H9 (cell line): Measurements from ENCODE around the gene NACC2. TPM values are rescaled to one million over a fixed set of nuclear protein-coding genes. Genes with fewer than 3 reads are reported as not detected.

Experiments
- DNase-seq: peaks from one replicate; pipeline ENCODE4 v3.0.0-alpha.2; 2017
- H2AFZ ChIP-seq: one replicate; pipeline ENCODE4 v1.6.1; 2013; ENCODE audit warnings: mild to moderate bottlenecking, low read length, control low read depth, moderate library complexity
- H2AK5ac ChIP-seq: 2 replicates; pipeline ENCODE4 v1.6.1; 2013; ENCODE audit warnings: low read length, control low read depth, mixed read lengths; ENCODE audit not compliant: insufficient read length
- H2BK120ac ChIP-seq: one replicate; pipeline ENCODE4 v1.6.1; 2013; ENCODE audit warnings: low read depth, mild to moderate bottlenecking, low read length, control low read depth, inconsistent platforms; ENCODE audit not compliant: poor library complexity, severe bottlenecking
- H2BK12ac ChIP-seq: 2 replicates; pipeline ENCODE4 v1.6.1; 2013; ENCODE audit warnings: low read length, control low read depth, mixed read lengths, low read depth; ENCODE audit not compliant: insufficient read length
- H2BK15ac ChIP-seq: 2 replicates; pipeline ENCODE4 v1.6.1; 2013; ENCODE audit warnings: low read depth, low read length, control low read depth
- H2BK20ac ChIP-seq: one replicate; pipeline ENCODE4 v1.6.1; 2013; ENCODE audit warnings: low read depth, mild to moderate bottlenecking, low read length, control low read depth, inconsistent platforms; ENCODE audit not compliant: poor library complexity, severe bottlenecking
- H2BK5ac ChIP-seq: 2 replicates; pipeline ENCODE4 v1.6.1; 2013; ENCODE audit warnings: low read length, control low read depth, mixed read lengths; ENCODE audit not compliant: insufficient read length
- H3K14ac ChIP-seq: 2 replicates; pipeline ENCODE4 v1.6.1; 2013; ENCODE audit warnings: low read length, control low read depth; ENCODE audit not compliant: insufficient read depth
- H3K18ac ChIP-seq: 2 replicates; pipeline ENCODE4 v1.6.1; 2013; ENCODE audit warnings: low read depth, mild to moderate bottlenecking, mixed read lengths, low read length, control low read depth; ENCODE audit not compliant: insufficient read length
- H3K23ac ChIP-seq: 2 replicates; pipeline ENCODE4 v1.6.1; 2013; ENCODE audit warnings: low read length, control low read depth, mixed read lengths, low read depth; ENCODE audit not compliant: insufficient read length
- H3K23me2 ChIP-seq: 2 replicates; pipeline ENCODE4 v1.6.1; 2013; ENCODE audit warnings: low read depth, mild to moderate bottlenecking, mixed read lengths, low read length, control low read depth; ENCODE audit not compliant: insufficient read length, poor library complexity, severe bottlenecking
- H3K27ac ChIP-seq: 2 replicates; pipeline ENCODE4 v1.5.1; 2013; ENCODE audit warnings: low read length, control low read depth, mixed read lengths, low read depth; ENCODE audit not compliant: insufficient read length
- H3K27me3 ChIP-seq: 2 replicates; pipeline ENCODE4 v1.6.1; 2013; ENCODE audit warnings: low read length, control low read depth, inconsistent platforms; ENCODE audit not compliant: insufficient read depth
- H3K4ac ChIP-seq: 2 replicates; pipeline ENCODE4 v1.6.1; 2013; ENCODE audit warnings: low read depth, mild to moderate bottlenecking, control low read depth, inconsistent platforms, low read length, moderate library complexity
- H3K4me1 ChIP-seq: 2 replicates; pipeline ENCODE4 v1.6.1; 2013; ENCODE audit warnings: low read length, control low read depth, inconsistent platforms; ENCODE audit not compliant: insufficient read depth
- H3K4me2 ChIP-seq: 2 replicates; pipeline ENCODE4 v1.6.1; 2013; ENCODE audit warnings: low read length, control low read depth, mixed read lengths; ENCODE audit not compliant: insufficient read length, insufficient read depth
- H3K56ac ChIP-seq: 2 replicates; pipeline ENCODE4 v1.6.1; 2013; ENCODE audit warnings: low read depth, mild to moderate bottlenecking, mixed read lengths, low read length, control low read depth; ENCODE audit not compliant: insufficient read length
- H3K79me1 ChIP-seq: 2 replicates; pipeline ENCODE4 v1.6.1; 2013; ENCODE audit warnings: low read depth, mild to moderate bottlenecking, moderate library complexity, low read length, control low read depth, inconsistent platforms; ENCODE audit not compliant: insufficient read depth, poor library complexity, severe bottlenecking
- H3K79me2 ChIP-seq: 2 replicates; pipeline ENCODE4 v1.6.1; 2013; ENCODE audit warnings: low read length, control low read depth, inconsistent platforms; ENCODE audit not compliant: insufficient read depth
- H3K9ac ChIP-seq: 2 replicates; pipeline ENCODE4 v1.6.1; 2013; ENCODE audit warnings: low read length, control low read depth, mixed read lengths; ENCODE audit not compliant: insufficient read length; ENCODE audit errors: extremely low read depth
- H3K9me3 ChIP-seq: one replicate; pipeline ENCODE4 v1.6.1; 2013; ENCODE audit warnings: low read depth, low read length, inconsistent platforms; ENCODE audit not compliant: control insufficient read depth
- H3T11ph ChIP-seq: one replicate; pipeline ENCODE4 v1.6.1; 2013; ENCODE audit warnings: mild to moderate bottlenecking, low read length, control low read depth, inconsistent platforms
- H4K20me1 ChIP-seq: one replicate; pipeline ENCODE4 v1.6.1; 2013; ENCODE audit not compliant: control insufficient read depth, insufficient read length, insufficient read depth
- H4K5ac ChIP-seq: 2 replicates; pipeline ENCODE4 v1.6.1; 2013; ENCODE audit warnings: low read depth, mild to moderate bottlenecking, mixed read lengths, low read length, control low read depth; ENCODE audit not compliant: insufficient read length
- H4K8ac ChIP-seq: replicated peaks from 2 replicates; pipeline ENCODE4 v1.6.1; 2013; ENCODE audit warnings: low read length, control low read depth, mixed read lengths, low read depth; ENCODE audit not compliant: insufficient read length
- H4K91ac ChIP-seq: 2 replicates; pipeline ENCODE4 v1.6.1; 2013; ENCODE audit warnings: low read depth, mild to moderate bottlenecking, moderate library complexity, mixed read lengths, low read length, control low read depth; ENCODE audit not compliant: insufficient read length
- H3K27ac Mint-ChIP-seq, 3 experiments: 2 replicates in 2 of 3; 3 replicates in 1 of 3; pipeline ENCODE4 v1.8.0; 2020 to 2021; ENCODE audit warnings: mixed read lengths in 3 of 3, mild to moderate bottlenecking in 1 of 3, moderate library complexity in 1 of 3
- H3K27me3 Mint-ChIP-seq: 2 replicates; pipeline ENCODE4 v1.8.0; 2021; ENCODE audit warnings: low read depth, mild to moderate bottlenecking, moderate library complexity, mixed read lengths
- H3K36me3 Mint-ChIP-seq, 3 experiments: 2 replicates in 2 of 3; 3 replicates in 1 of 3; pipeline ENCODE4 v1.8.0; 2020 to 2021; ENCODE audit warnings: low read depth in 3 of 3, mixed read lengths in 3 of 3; ENCODE audit not compliant: insufficient read depth in 1 of 3
- H3K4me1 Mint-ChIP-seq, 2 experiments: 2 replicates each; pipeline ENCODE4 v1.8.0; 2020; ENCODE audit warnings: mixed read lengths in 2 of 2
- H3K4me3 Mint-ChIP-seq, 2 experiments: 2 replicates in 1 of 2; 3 replicates in 1 of 2; pipeline ENCODE4 v1.8.0; 2020 to 2021; ENCODE audit warnings: mild to moderate bottlenecking in 2 of 2, mixed read lengths in 2 of 2, moderate library complexity in 1 of 2
- H3K9me3 Mint-ChIP-seq, 2 experiments: 2 replicates in 1 of 2; 3 replicates in 1 of 2; pipeline ENCODE4 v1.8.0; 2020; ENCODE audit warnings: mild to moderate bottlenecking in 2 of 2, mixed read lengths in 2 of 2, moderate library complexity in 1 of 2
- CTCF ChIP-seq: fragments of 200-600 bp; sonication (generic); conservative IDR thresholded peaks from 3 replicates; pipeline ENCODE4 v1.8.0; 2021; ENCODE audit warnings: antibody characterized with exemption, mild to moderate bottlenecking
- WGBS: extraction: QIAGEN DNeasy Blood & Tissue Kit; methylation state at CpG from one replicate; pipeline ENCODE4 v1.1.7; 2013; ENCODE audit warnings: missing lambda C conversion rate, low lambda C conversion rate, mixed read lengths; ENCODE audit not compliant: insufficient read length; ENCODE audit errors: extremely low coverage; 5-methylcytosine and 5-hydroxymethylcytosine counted together
- total RNA-seq: library from RNA; stranded (reverse); gene quantifications from 2 replicates; pipeline ENCODE4 v1.2.1, GENCODE V29; 2021

The NACC2 gene
- total RNA-seq, 1 experiment from 2014 or later, result 11.5 TPM

- H3K4me3 Mint-ChIP-seq, result no peak overlapping the region
- peaks cover 3 to 5% of the 10 kb centered on the region in 2 experiments; a peak in 3 of 5 replicates for H3K9me3 Mint-ChIP-seq
- H3K56ac ChIP-seq, result no peak overlapping the region
- H2BK12ac ChIP-seq, result no peak overlapping the region
- H3K36me3 Mint-ChIP-seq, result no peaks in the 10 kb centered on the region; a peak in 1 of 7 replicates
- H3K9me3 ChIP-seq, result no peaks in the 10 kb centered on the region
- no peak overlapping the region for H2BK20ac ChIP-seq
- H3K23me2 ChIP-seq, result no peaks in the 10 kb centered on the region
- H2BK120ac ChIP-seq, result no peak overlapping the region
- no peak for TF ChIP-seq CTCF
- no peak overlapping the region for H4K8ac ChIP-seq
- no peak overlapping the region for H2BK15ac ChIP-seq
- H4K20me1 ChIP-seq, result no peaks in the 10 kb centered on the region
- H3K14ac ChIP-seq, result no peak overlapping the region
- H2BK5ac ChIP-seq, result no peak overlapping the region
- H3K18ac ChIP-seq, result no peak overlapping the region
- no peak overlapping the region for H3K27ac ChIP-seq
- no peak for DNase-seq
- H2AK5ac ChIP-seq, result no peak overlapping the region
- no peak overlapping the region for H3K4me2 ChIP-seq
- H3K4ac ChIP-seq, result no peak overlapping the region
- peaks cover 3 to 4% of the 10 kb centered on the region in 2 experiments; a peak in 2 of 4 replicates for H3K4me1 Mint-ChIP-seq
- no peaks in the 10 kb centered on the region for H3K79me1 ChIP-seq
- H3K79me2 ChIP-seq, result no peaks in the 10 kb centered on the region
- no peaks in the 10 kb centered on the region for H3K4me1 ChIP-seq
- H4K91ac ChIP-seq, result no peak overlapping the region
- H4K5ac ChIP-seq, result no peak overlapping the region
- no peaks in the 10 kb centered on the region for H3K27me3 ChIP-seq
- H3K9ac ChIP-seq, result no peak overlapping the region
- no peak overlapping the region for H3K23ac ChIP-seq
- no peak overlapping the region for H3K27ac Mint-ChIP-seq
- H2AFZ ChIP-seq, result no peak overlapping the region
- peaks cover 20% of the 10 kb centered on the region for H3K27me3 Mint-ChIP-seq
- no peak overlapping the region for H3T11ph ChIP-seq
- WGBS, result no CpG with 5 or more reads among the region's 9 CpGs
Observed at GRCh38 chr9:136121801-136122200, 26.7 kb upstream of the NACC2 start.
